H9 (cell line): ENCODE results near the gene ZMYND8. TPM values are rescaled to one million over a fixed set of nuclear protein-coding genes. Genes with fewer than 3 reads are reported as not detected.

Source experiments
- DNase-seq: peaks from one replicate; pipeline ENCODE4 v3.0.0-alpha.2; 2017
- H2AFZ ChIP-seq: one replicate; pipeline ENCODE4 v1.6.1; 2013; ENCODE audit warnings: mild to moderate bottlenecking, low read length, control low read depth, moderate library complexity
- H2AK5ac ChIP-seq: 2 replicates; pipeline ENCODE4 v1.6.1; 2013; ENCODE audit warnings: low read length, control low read depth, mixed read lengths; ENCODE audit not compliant: insufficient read length
- H2BK120ac ChIP-seq: one replicate; pipeline ENCODE4 v1.6.1; 2013; ENCODE audit warnings: low read depth, mild to moderate bottlenecking, low read length, control low read depth, inconsistent platforms; ENCODE audit not compliant: poor library complexity, severe bottlenecking
- H2BK12ac ChIP-seq: 2 replicates; pipeline ENCODE4 v1.6.1; 2013; ENCODE audit warnings: low read length, control low read depth, mixed read lengths, low read depth; ENCODE audit not compliant: insufficient read length
- H2BK15ac ChIP-seq: 2 replicates; pipeline ENCODE4 v1.6.1; 2013; ENCODE audit warnings: low read depth, low read length, control low read depth
- H2BK20ac ChIP-seq: one replicate; pipeline ENCODE4 v1.6.1; 2013; ENCODE audit warnings: low read depth, mild to moderate bottlenecking, low read length, control low read depth, inconsistent platforms; ENCODE audit not compliant: poor library complexity, severe bottlenecking
- H2BK5ac ChIP-seq: 2 replicates; pipeline ENCODE4 v1.6.1; 2013; ENCODE audit warnings: low read length, control low read depth, mixed read lengths; ENCODE audit not compliant: insufficient read length
- H3K14ac ChIP-seq: 2 replicates; pipeline ENCODE4 v1.6.1; 2013; ENCODE audit warnings: low read length, control low read depth; ENCODE audit not compliant: insufficient read depth
- H3K18ac ChIP-seq: 2 replicates; pipeline ENCODE4 v1.6.1; 2013; ENCODE audit warnings: low read depth, mild to moderate bottlenecking, mixed read lengths, low read length, control low read depth; ENCODE audit not compliant: insufficient read length
- H3K23ac ChIP-seq: 2 replicates; pipeline ENCODE4 v1.6.1; 2013; ENCODE audit warnings: low read length, control low read depth, mixed read lengths, low read depth; ENCODE audit not compliant: insufficient read length
- H3K23me2 ChIP-seq: 2 replicates; pipeline ENCODE4 v1.6.1; 2013; ENCODE audit warnings: low read depth, mild to moderate bottlenecking, mixed read lengths, low read length, control low read depth; ENCODE audit not compliant: insufficient read length, poor library complexity, severe bottlenecking
- H3K27ac ChIP-seq: 2 replicates; pipeline ENCODE4 v1.5.1; 2013; ENCODE audit warnings: low read length, control low read depth, mixed read lengths, low read depth; ENCODE audit not compliant: insufficient read length
- H3K27me3 ChIP-seq: 2 replicates; pipeline ENCODE4 v1.6.1; 2013; ENCODE audit warnings: low read length, control low read depth, inconsistent platforms; ENCODE audit not compliant: insufficient read depth
- H3K4ac ChIP-seq: 2 replicates; pipeline ENCODE4 v1.6.1; 2013; ENCODE audit warnings: low read depth, mild to moderate bottlenecking, control low read depth, inconsistent platforms, low read length, moderate library complexity
- H3K4me1 ChIP-seq: 2 replicates; pipeline ENCODE4 v1.6.1; 2013; ENCODE audit warnings: low read length, control low read depth, inconsistent platforms; ENCODE audit not compliant: insufficient read depth
- H3K4me2 ChIP-seq: 2 replicates; pipeline ENCODE4 v1.6.1; 2013; ENCODE audit warnings: low read length, control low read depth, mixed read lengths; ENCODE audit not compliant: insufficient read length, insufficient read depth
- H3K56ac ChIP-seq: 2 replicates; pipeline ENCODE4 v1.6.1; 2013; ENCODE audit warnings: low read depth, mild to moderate bottlenecking, mixed read lengths, low read length, control low read depth; ENCODE audit not compliant: insufficient read length
- H3K79me1 ChIP-seq: 2 replicates; pipeline ENCODE4 v1.6.1; 2013; ENCODE audit warnings: low read depth, mild to moderate bottlenecking, moderate library complexity, low read length, control low read depth, inconsistent platforms; ENCODE audit not compliant: insufficient read depth, poor library complexity, severe bottlenecking
- H3K79me2 ChIP-seq: 2 replicates; pipeline ENCODE4 v1.6.1; 2013; ENCODE audit warnings: low read length, control low read depth, inconsistent platforms; ENCODE audit not compliant: insufficient read depth
- H3K9ac ChIP-seq: 2 replicates; pipeline ENCODE4 v1.6.1; 2013; ENCODE audit warnings: low read length, control low read depth, mixed read lengths; ENCODE audit not compliant: insufficient read length; ENCODE audit errors: extremely low read depth
- H3K9me3 ChIP-seq: one replicate; pipeline ENCODE4 v1.6.1; 2013; ENCODE audit warnings: low read depth, low read length, inconsistent platforms; ENCODE audit not compliant: control insufficient read depth
- H3T11ph ChIP-seq: one replicate; pipeline ENCODE4 v1.6.1; 2013; ENCODE audit warnings: mild to moderate bottlenecking, low read length, control low read depth, inconsistent platforms
- H4K20me1 ChIP-seq: one replicate; pipeline ENCODE4 v1.6.1; 2013; ENCODE audit not compliant: control insufficient read depth, insufficient read length, insufficient read depth
- H4K5ac ChIP-seq: 2 replicates; pipeline ENCODE4 v1.6.1; 2013; ENCODE audit warnings: low read depth, mild to moderate bottlenecking, mixed read lengths, low read length, control low read depth; ENCODE audit not compliant: insufficient read length
- H4K8ac ChIP-seq: replicated peaks from 2 replicates; pipeline ENCODE4 v1.6.1; 2013; ENCODE audit warnings: low read length, control low read depth, mixed read lengths, low read depth; ENCODE audit not compliant: insufficient read length
- H4K91ac ChIP-seq: 2 replicates; pipeline ENCODE4 v1.6.1; 2013; ENCODE audit warnings: low read depth, mild to moderate bottlenecking, moderate library complexity, mixed read lengths, low read length, control low read depth; ENCODE audit not compliant: insufficient read length
- H3K27ac Mint-ChIP-seq, 3 experiments: 2 replicates in 2 of 3; 3 replicates in 1 of 3; pipeline ENCODE4 v1.8.0; 2020 to 2021; ENCODE audit warnings: mixed read lengths in 3 of 3, mild to moderate bottlenecking in 1 of 3, moderate library complexity in 1 of 3
- H3K27me3 Mint-ChIP-seq: 2 replicates; pipeline ENCODE4 v1.8.0; 2021; ENCODE audit warnings: low read depth, mild to moderate bottlenecking, moderate library complexity, mixed read lengths
- H3K36me3 Mint-ChIP-seq, 3 experiments: 2 replicates in 2 of 3; 3 replicates in 1 of 3; pipeline ENCODE4 v1.8.0; 2020 to 2021; ENCODE audit warnings: low read depth in 3 of 3, mixed read lengths in 3 of 3; ENCODE audit not compliant: insufficient read depth in 1 of 3
- H3K4me1 Mint-ChIP-seq, 2 experiments: 2 replicates each; pipeline ENCODE4 v1.8.0; 2020; ENCODE audit warnings: mixed read lengths in 2 of 2
- H3K4me3 Mint-ChIP-seq, 2 experiments: 2 replicates in 1 of 2; 3 replicates in 1 of 2; pipeline ENCODE4 v1.8.0; 2020 to 2021; ENCODE audit warnings: mild to moderate bottlenecking in 2 of 2, mixed read lengths in 2 of 2, moderate library complexity in 1 of 2
- H3K9me3 Mint-ChIP-seq, 2 experiments: 2 replicates in 1 of 2; 3 replicates in 1 of 2; pipeline ENCODE4 v1.8.0; 2020; ENCODE audit warnings: mild to moderate bottlenecking in 2 of 2, mixed read lengths in 2 of 2, moderate library complexity in 1 of 2
- WGBS: extraction: QIAGEN DNeasy Blood & Tissue Kit; methylation state at CpG from one replicate; pipeline ENCODE4 v1.1.7; 2013; ENCODE audit warnings: missing lambda C conversion rate, low lambda C conversion rate, mixed read lengths; ENCODE audit not compliant: insufficient read length; ENCODE audit errors: extremely low coverage; 5-methylcytosine and 5-hydroxymethylcytosine counted together
- total RNA-seq: library from RNA; stranded (reverse); gene quantifications from 2 replicates; pipeline ENCODE4 v1.2.1, GENCODE V29; 2021
- TF ChIP-seq, protein P1 (sequence below): fragments of 200-600 bp; sonication (generic); conservative IDR thresholded peaks from 3 replicates; pipeline ENCODE4 v1.8.0; 2021; ENCODE audit warnings: antibody characterized with exemption, mild to moderate bottlenecking

Gene ZMYND8
- total RNA-seq, 1 experiment from 2014 or later = 158 TPM

DNA sequence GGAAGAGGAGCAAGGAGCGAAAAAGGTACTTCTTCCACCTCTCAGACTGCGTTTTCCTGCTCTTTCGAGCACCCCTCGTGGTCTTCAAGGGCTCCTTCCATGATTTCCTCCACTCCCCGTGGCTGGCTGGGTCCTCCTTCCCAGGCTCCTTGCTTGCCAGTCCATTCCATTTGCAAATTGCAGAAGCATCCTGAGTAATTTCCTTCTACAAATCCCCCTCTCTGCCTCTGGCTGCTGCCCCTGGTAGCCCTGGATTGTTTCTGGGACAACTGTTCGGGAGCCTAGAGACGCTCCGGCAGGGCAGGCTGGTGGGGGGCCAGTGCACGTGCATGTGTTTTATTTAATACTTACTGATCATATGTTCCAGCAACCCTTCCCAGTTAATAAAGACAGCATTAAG, 173.1 kb downstream of the ZMYND8 start:
- H3T11ph ChIP-seq = no peak overlapping the region
- no peaks in the 10 kb centered on the region for H3K79me2 ChIP-seq
- Mint-ChIP-seq H3K9me3 (no peaks in the 10 kb centered on the region; a peak in 1 of 5 replicates), H3K27ac (peak overlapping the region in 1 of 3 experiments; percentile 78; a peak in 1 of 7 replicates), H3K36me3 (peaks cover 0 to 4% (median 3%) of the 10 kb centered on the region in 3 experiments; a peak in 2 of 7 replicates), H3K27me3 (peaks cover 4% of the 10 kb centered on the region), H3K4me1 (peaks cover 2 to 13% of the 10 kb centered on the region in 2 experiments), H3K4me3 (no peak overlapping the region)
- no peak overlapping the region for H2BK12ac ChIP-seq
- no peak overlapping the region for H3K23ac ChIP-seq
- H3K4ac ChIP-seq = no peak overlapping the region
- no peaks in the 10 kb centered on the region for H3K27me3 ChIP-seq
- H4K20me1 ChIP-seq = no peaks in the 10 kb centered on the region
- no peaks in the 10 kb centered on the region for H3K9me3 ChIP-seq
- H3K23me2 ChIP-seq = peaks cover 3% of the 10 kb centered on the region
- no peak overlapping the region for H3K27ac ChIP-seq
- no peak overlapping the region for H3K14ac ChIP-seq
- WGBS = no CpG with 5 or more reads among the region's 9 CpGs
- TF ChIP-seq, protein P1, sequence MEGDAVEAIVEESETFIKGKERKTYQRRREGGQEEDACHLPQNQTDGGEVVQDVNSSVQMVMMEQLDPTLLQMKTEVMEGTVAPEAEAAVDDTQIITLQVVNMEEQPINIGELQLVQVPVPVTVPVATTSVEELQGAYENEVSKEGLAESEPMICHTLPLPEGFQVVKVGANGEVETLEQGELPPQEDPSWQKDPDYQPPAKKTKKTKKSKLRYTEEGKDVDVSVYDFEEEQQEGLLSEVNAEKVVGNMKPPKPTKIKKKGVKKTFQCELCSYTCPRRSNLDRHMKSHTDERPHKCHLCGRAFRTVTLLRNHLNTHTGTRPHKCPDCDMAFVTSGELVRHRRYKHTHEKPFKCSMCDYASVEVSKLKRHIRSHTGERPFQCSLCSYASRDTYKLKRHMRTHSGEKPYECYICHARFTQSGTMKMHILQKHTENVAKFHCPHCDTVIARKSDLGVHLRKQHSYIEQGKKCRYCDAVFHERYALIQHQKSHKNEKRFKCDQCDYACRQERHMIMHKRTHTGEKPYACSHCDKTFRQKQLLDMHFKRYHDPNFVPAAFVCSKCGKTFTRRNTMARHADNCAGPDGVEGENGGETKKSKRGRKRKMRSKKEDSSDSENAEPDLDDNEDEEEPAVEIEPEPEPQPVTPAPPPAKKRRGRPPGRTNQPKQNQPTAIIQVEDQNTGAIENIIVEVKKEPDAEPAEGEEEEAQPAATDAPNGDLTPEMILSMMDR = no peak
- no peak overlapping the region for H4K8ac ChIP-seq
- H3K56ac ChIP-seq = no peak overlapping the region
- no peak overlapping the region for H4K5ac ChIP-seq
- H3K18ac ChIP-seq = no peak overlapping the region
- DNase-seq = no peak
- no peak overlapping the region for H2AFZ ChIP-seq
- no peaks in the 10 kb centered on the region for H3K79me1 ChIP-seq
- no peak overlapping the region for H2BK15ac ChIP-seq
- H4K91ac ChIP-seq = no peak overlapping the region
- H2BK5ac ChIP-seq = no peak overlapping the region
- H2AK5ac ChIP-seq = no peak overlapping the region
- no peak overlapping the region for H2BK120ac ChIP-seq
- no peak overlapping the region for H2BK20ac ChIP-seq
- H3K4me2 ChIP-seq = no peak overlapping the region
- no peaks in the 10 kb centered on the region for H3K4me1 ChIP-seq
- no peak overlapping the region for H3K9ac ChIP-seq
